SIG-M5 treated with dmso at 0.1 percent for 504 hours (cell line): ENCODE data around the gene DNAH7.
A peak's percentile ranks its signal among the peaks of the same experiment; 100 is the strongest.
"Not testable (repeated sequence)": the region's sequence is repeated elsewhere in the genome, so short reads cannot be mapped to it uniquely, and the experiment has no call there.

Experiments used
- DNase-seq: peaks from one replicate; lab custom pipeline; 2025; ENCODE audit not compliant: unreplicated experiment; lab: John Stamatoyannopoulos, UW

Gene DNAH7

GRCh38 chr2:195733831-195734230 lies 334.8 kb downstream of the DNAH7 start:
- DNase-seq: no peak

- no peak for DNase-seq
Measured at GRCh38 chr2:195732574-195732973, 336.1 kb downstream of the DNAH7 start.

- no peak for DNase-seq
Measured at GRCh38 chr2:195730912-195731311, 337.7 kb downstream of the DNAH7 start.

GRCh38 chr2:195727106-195727505 lies 341.5 kb downstream of the DNAH7 start:
- no peak for DNase-seq

- peak; percentile 36 for DNase-seq
Measured at GRCh38 chr2:195722075-195722474, 346.6 kb downstream of the DNAH7 start.

- no peak for DNase-seq
Measured at GRCh38 chr2:195721042-195721441, 347.6 kb downstream of the DNAH7 start.

GRCh38 chr2:195716466-195716865 lies 352.2 kb downstream of the DNAH7 start:
- DNase-seq: no peak

- no peak for DNase-seq
Measured at GRCh38 chr2:195711478-195711877, 357.2 kb downstream of the DNAH7 start.

GRCh38 chr2:195709901-195710806 lies 358.5 kb downstream of the DNAH7 start:
- DNase-seq: no peak

GRCh38 chr2:195706161-195706900 lies 362.3 kb downstream of the DNAH7 start:
- no peak for DNase-seq

- no peak for DNase-seq
Measured at GRCh38 chr2:195700480-195700879, 368.2 kb downstream of the DNAH7 start.

GRCh38 chr2:195697681-195698220 lies 370.9 kb downstream of the DNAH7 start:
- no peak for DNase-seq

GRCh38 chr2:195696012-195696411 lies 372.6 kb downstream of the DNAH7 start:
- no peak for DNase-seq

- no peak for DNase-seq
Measured at GRCh38 chr2:195695002-195695631, 373.5 kb downstream of the DNAH7 start.

- DNase-seq: no peak
Measured at GRCh38 chr2:195694553-195694952, 374.1 kb downstream of the DNAH7 start.

GRCh38 chr2:195692531-195692930 lies 376.1 kb downstream of the DNAH7 start:
- DNase-seq: not testable (repeated sequence)
